Prostate gland (tissue), 2 donors: ENCODE results near the gene BTBD17.

Source experiments
- CTCF ChIP-seq, 4 experiments: fragments of 200-600 bp in 2 of 4; fragments of 450-650 bp in 2 of 4; sonication (generic) in 2 of 4; IDR thresholded peaks; 1 replicate in 3 of 4; 2 replicates in 1 of 4; pipeline ENCODE4 v1.5.1; 2016 to 2019; ENCODE audit warnings: antibody characterized with exemption in 4 of 4, mild to moderate bottlenecking in 2 of 4, moderate library complexity in 2 of 4
- POLR2A ChIP-seq: fragments of 450-650 bp; IDR thresholded peaks from one replicate; pipeline ENCODE4 v1.6.1; 2016; ENCODE audit warnings: antibody characterized with exemption, mild to moderate bottlenecking
- POLR2AphosphoS5 ChIP-seq: sonication (generic); formaldehyde crosslinking; IDR thresholded peaks from one replicate; pipeline ENCODE4 v1.6.1; 2017; ENCODE audit warnings: antibody characterized with exemption

- TF ChIP-seq CTCF (IDR thresholded peaks at IDR 0.05) (no peak), POLR2AphosphoS5 (no peak), POLR2A (no peak)
Observed at GRCh38 chr17:74393346-74393942, 31.8 kb upstream of the BTBD17 start.
